IMR-90 (cell line): ENCODE measurements around the gene NME2. TPM values are rescaled to one million over a fixed set of nuclear protein-coding genes. Genes with fewer than 3 reads are reported as not detected.
"Not testable (repeated sequence)": the region's sequence is repeated elsewhere in the genome, so short reads cannot be mapped to it uniquely, and the experiment has no call there.

ENCODE experiments used
- ATAC-seq: fragments of 200-7000 bp; cut with Tn5 transposase; 2 replicates; pipeline ENCODE4 v1.9.1; 2020; ENCODE audit warnings: low read depth, mild to moderate bottlenecking, moderate library complexity
- BruUV-seq: library from RNA; stranded (reverse); fragments of 400-500 nt; replicated peaks from 2 replicates; lab custom pipeline; 2021; lab: Mats Ljungman, UMichigan
- CTCF ChIA-PET: fragments of 300-600 bp; formaldehyde crosslinking; extraction: SDS; loops from one replicate; lab custom pipeline; 2021; ENCODE audit warnings: antibody characterized with exemption; lab: Yijun Ruan, JAX
- POLR2A ChIA-PET: fragments of 300-600 bp; sonication (Branson Sonifier 250); formaldehyde crosslinking; loops from one replicate; lab custom pipeline; 2022; ENCODE audit warnings: antibody characterized with exemption; ENCODE audit not compliant: unreplicated experiment; lab: Charles Lee
- DNase-seq: peaks from one replicate; pipeline ENCODE4 v3.0.0; 2013
- H2AFZ ChIP-seq: replicated peaks from 2 replicates; pipeline ENCODE3; 2013; ENCODE audit warnings: low read length, mild to moderate bottlenecking; ENCODE audit not compliant: poor library complexity
- H2AK5ac ChIP-seq: 2 replicates; pipeline ENCODE4 v1.6.1; 2013; ENCODE audit warnings: low read depth, low read length, inconsistent platforms
- H2AK9ac ChIP-seq: replicated peaks from 2 replicates; pipeline ENCODE3; 2013; ENCODE audit warnings: mild to moderate bottlenecking, low read depth, low read length, moderate library complexity; ENCODE audit not compliant: poor library complexity
- H2BK120ac ChIP-seq: 2 replicates; pipeline ENCODE4 v1.6.1; 2013; ENCODE audit warnings: low read depth, low read length, inconsistent platforms
- H2BK15ac ChIP-seq: 3 replicates; pipeline ENCODE4 v1.6.1; 2013; ENCODE audit warnings: low read depth, low read length, inconsistent platforms
- H2BK20ac ChIP-seq: 2 replicates; pipeline ENCODE4 v1.6.1; 2013; ENCODE audit warnings: low read depth, mild to moderate bottlenecking, inconsistent platforms, low read length, moderate library complexity
- H2BK5ac ChIP-seq: 2 replicates; pipeline ENCODE4 v1.6.1; 2013; ENCODE audit warnings: mild to moderate bottlenecking, low read depth, low read length, inconsistent platforms; ENCODE audit not compliant: poor library complexity, severe bottlenecking
- H3K14ac ChIP-seq: replicated peaks from 2 replicates; pipeline ENCODE4 v1.6.1; 2013; ENCODE audit warnings: low read depth, low read length, inconsistent platforms
- H3K18ac ChIP-seq: 2 replicates; pipeline ENCODE4 v1.6.1; 2013; ENCODE audit warnings: low read depth, low read length, control low read depth
- H3K23ac ChIP-seq: 2 replicates; pipeline ENCODE4 v1.6.1; 2013; ENCODE audit warnings: low read depth, low read length, inconsistent platforms
- H3K27ac ChIP-seq: 2 replicates; pipeline ENCODE4 v1.5.1; 2013; ENCODE audit warnings: mild to moderate bottlenecking, control low read depth, low read length; ENCODE audit not compliant: insufficient read depth
- H3K27me3 ChIP-seq: 2 replicates; pipeline ENCODE4 v1.6.1; 2013; ENCODE audit warnings: low read length; ENCODE audit not compliant: control insufficient read depth, insufficient read depth
- H3K36me3 ChIP-seq: 2 replicates; pipeline ENCODE4 v1.6.1; 2013; ENCODE audit warnings: low read length, mixed read lengths; ENCODE audit not compliant: control insufficient read depth, insufficient read depth
- H3K4ac ChIP-seq: 2 replicates; pipeline ENCODE4 v1.6.1; 2013; ENCODE audit warnings: low read depth, low read length, inconsistent platforms
- H3K4me1 ChIP-seq: 2 replicates; pipeline ENCODE4 v1.6.1; 2013; ENCODE audit warnings: low read length, mixed read lengths; ENCODE audit not compliant: control insufficient read depth, insufficient read depth
- H3K4me2 ChIP-seq: 2 replicates; pipeline ENCODE4 v1.6.1; 2013; ENCODE audit warnings: low read depth, mild to moderate bottlenecking, control low read depth, low read length, moderate library complexity
- H3K4me3 ChIP-seq: 2 replicates; pipeline ENCODE4 v1.5.1; 2013; ENCODE audit warnings: low read depth, mild to moderate bottlenecking, control low read depth, low read length, moderate library complexity; ENCODE audit not compliant: insufficient read depth
- H3K56ac ChIP-seq: 2 replicates; pipeline ENCODE4 v1.6.1; 2013; ENCODE audit warnings: low read length, inconsistent platforms; ENCODE audit not compliant: insufficient read depth; ENCODE audit errors: extremely low read depth
- H3K79me1 ChIP-seq, 2 experiments: 2 replicates each; pipeline ENCODE4 v1.6.1; 2013; ENCODE audit warnings: low read length in 2 of 2, inconsistent platforms in 1 of 2, low read depth in 1 of 2
- H3K9ac ChIP-seq: 2 replicates; pipeline ENCODE4 v1.6.1; 2013; ENCODE audit warnings: low read depth, low read length, control low read depth
- H3K9me1 ChIP-seq: 2 replicates; pipeline ENCODE4 v1.6.1; 2013; ENCODE audit warnings: low read length, inconsistent platforms; ENCODE audit not compliant: insufficient read depth
- H3K9me3 ChIP-seq: 2 replicates; pipeline ENCODE4 v1.6.1; 2013; ENCODE audit warnings: low read length; ENCODE audit not compliant: control insufficient read depth, insufficient read depth
- H4K20me1 ChIP-seq: 2 replicates; pipeline ENCODE4 v1.6.1; 2013; ENCODE audit warnings: low read length, inconsistent platforms; ENCODE audit not compliant: insufficient read depth
- H4K5ac ChIP-seq: 2 replicates; pipeline ENCODE4 v1.6.1; 2013; ENCODE audit warnings: mild to moderate bottlenecking, low read depth, low read length, control low read depth
- H4K8ac ChIP-seq, 2 experiments: 2 replicates each; pipeline ENCODE4 v1.6.1; 2013; ENCODE audit warnings: low read depth in 2 of 2, low read length in 2 of 2, control low read depth in 1 of 2, inconsistent platforms in 1 of 2
- H4K91ac ChIP-seq: 2 replicates; pipeline ENCODE4 v1.6.1; 2013; ENCODE audit warnings: low read depth, low read length, inconsistent platforms; ENCODE audit not compliant: insufficient read depth
- BHLHE40 ChIP-seq: fragments of 150-350 bp; IDR thresholded peaks from 2 replicates; pipeline ENCODE4 v1.6.1; 2016; ENCODE audit warnings: mild to moderate bottlenecking, low read depth, low read length
- CHD1 ChIP-seq: IDR thresholded peaks from 2 replicates; pipeline ENCODE4 v1.6.1; 2012; ENCODE audit warnings: low read depth, low read length, improper control_type of control experiment
- MAZ ChIP-seq: IDR thresholded peaks from 2 replicates; pipeline ENCODE4 v1.6.1; 2012; ENCODE audit warnings: low read depth, mild to moderate bottlenecking, low read length, improper control_type of control experiment, moderate library complexity, borderline replicate concordance
- RFX5 ChIP-seq: IDR thresholded peaks from 2 replicates; pipeline ENCODE4 v1.8.0; 2012; ENCODE audit warnings: low read depth, mild to moderate bottlenecking, low read length, moderate library complexity
- WGBS, 2 experiments: methylation state at CpG; one replicate each; pipeline versions ENCODE4 v1.1.5 to v1.1.7; 2013; ENCODE audit warnings: missing lambda C conversion rate in 2 of 2; ENCODE audit not compliant: insufficient read length in 1 of 2; ENCODE audit errors: extremely low coverage in 2 of 2; 5-methylcytosine and 5-hydroxymethylcytosine counted together
- dilution Hi-C: fragments of 300-500 bp; cut with HindIII; formaldehyde crosslinking; loops from one replicate; pipeline ENCODE4 v1.14.3; 2018; ENCODE audit warnings: low sequenced_read_pairs; ENCODE audit not compliant: unreplicated experiment
- in situ Hi-C: fragments of 300-500 bp; cut with MboI; formaldehyde crosslinking; loops from 3 replicates; pipeline ENCODE4 v1.14.3; 2019; ENCODE audit warnings: low sequenced_read_pairs, inconsistent platforms, mixed read lengths
- intact Hi-C: fragments of 100-400 bp; cut with micrococcal nuclease; formaldehyde crosslinking; loops from 2 replicates; pipeline ENCODE4 v1.10.0; 2022
- polyA plus RNA-seq, 3 experiments: library from polyadenylated mRNA; depleted of rRNA; stranded (reverse); fragments of >200 nt; gene quantifications; 2 replicates each; pipeline ENCODE4 v1.2.3, GENCODE V29; 2012; ENCODE audit warnings: low replicate concordance in 1 of 3
- total RNA-seq: library from RNA; depleted of rRNA; stranded (reverse); fragments of >200 nt; gene quantifications from 2 replicates; pipeline ENCODE4 v1.2.3, GENCODE V29; 2012

The NME2 gene
- total and polyA plus RNA-seq, 2 of the 4 experiments (the other 2 are of a cell fraction): 824 to 912 TPM

DNA sequence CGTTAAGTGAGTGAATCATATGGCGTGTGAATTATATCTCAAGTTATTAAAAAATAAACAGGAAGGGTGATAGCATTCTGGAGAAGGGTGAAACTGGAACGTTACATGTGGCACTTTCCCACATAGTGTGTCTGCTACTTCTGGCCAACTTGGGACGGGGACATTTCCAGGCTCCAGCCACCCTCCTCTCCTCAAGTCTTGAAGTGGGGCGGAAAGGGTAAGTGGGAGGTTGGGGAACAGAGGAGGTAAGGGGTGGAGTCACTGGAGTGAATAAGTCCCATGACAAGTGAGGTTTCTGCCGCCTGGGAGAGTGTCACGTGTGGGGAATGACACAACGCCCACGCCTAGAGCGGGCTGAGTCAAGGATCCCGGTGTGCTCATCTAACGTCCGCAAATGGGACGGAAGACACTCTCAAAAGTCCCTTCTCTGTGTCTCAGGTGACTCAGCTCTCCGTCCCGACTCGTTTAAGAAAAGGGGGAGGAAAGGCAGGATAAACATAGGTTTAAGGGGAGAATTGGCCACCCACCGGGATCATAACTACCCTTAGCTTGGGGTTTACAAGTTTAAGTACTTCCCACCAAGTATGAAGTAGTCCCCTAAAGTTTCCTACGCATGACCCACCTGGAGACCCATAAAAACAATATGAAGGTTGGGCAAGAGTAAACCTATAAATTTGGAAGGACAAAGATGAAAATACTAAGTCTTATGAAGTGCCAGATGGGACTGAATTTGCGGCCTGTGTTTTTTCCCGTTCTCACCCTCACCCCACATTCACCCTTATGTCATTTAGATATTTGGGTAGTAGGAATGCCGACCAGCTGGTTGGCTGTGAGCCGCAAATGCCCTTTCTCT lies 44.4 kb upstream of the NME2 start (continued):
- 0 out of 2 replicates have a peak, but pooled peaks have one; percentile 16 for TF ChIP-seq CHD1
- no peak for TF ChIP-seq MAZ
- peak; percentile 98 for TF ChIP-seq BHLHE40
- no peak for TF ChIP-seq RFX5

DNA sequence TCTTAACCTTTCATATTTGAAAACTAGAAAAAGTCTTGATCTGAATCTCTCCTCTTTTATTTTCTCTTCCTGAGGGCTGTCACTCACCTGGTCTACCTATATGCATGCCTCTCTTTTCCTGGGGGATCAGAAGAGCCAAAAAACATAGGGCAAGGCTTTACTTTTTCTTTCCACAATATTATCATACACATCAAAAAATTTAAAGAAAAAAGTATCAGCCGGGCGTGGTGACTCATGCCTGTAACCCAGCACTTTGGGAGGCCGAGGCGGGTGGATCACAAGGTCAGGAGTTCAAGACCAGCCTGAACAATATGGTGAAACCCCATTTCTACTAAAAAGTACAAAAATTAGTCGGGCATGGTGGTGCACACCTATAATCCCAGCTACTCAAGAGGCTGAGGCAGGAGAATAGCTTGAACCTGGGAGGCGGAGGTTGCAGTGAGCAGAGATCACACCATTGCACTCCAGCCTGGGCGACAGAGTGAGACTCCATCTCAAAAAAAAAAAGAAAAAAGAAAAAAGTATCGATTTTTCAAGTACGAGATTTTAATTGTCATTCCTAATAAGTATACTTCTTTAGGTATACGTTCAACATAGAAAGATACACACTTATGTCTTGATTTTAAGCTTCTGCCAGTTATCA lies 43.6 kb upstream of the NME2 start:
- 0 out of 3 replicates have a peak overlapping the region, but pooled peaks have one; percentile 72 for H2BK15ac ChIP-seq
- H2AK5ac ChIP-seq, H4K5ac ChIP-seq, H3K4me3 ChIP-seq, H3K4me2 ChIP-seq, H3K18ac ChIP-seq, H3K4me1 ChIP-seq, H3K27me3 ChIP-seq, H3K23ac ChIP-seq, ATAC-seq, BruUV-seq, in situ Hi-C loops, DNase-seq, H3K9ac ChIP-seq, H3K14ac ChIP-seq, H2AK9ac ChIP-seq, intact Hi-C loops, H3K36me3 ChIP-seq, POLR2A ChIA-PET, dilution Hi-C loops, H3K9me3 ChIP-seq, H3K56ac ChIP-seq, H3K27ac ChIP-seq, H4K91ac ChIP-seq: not testable (repeated sequence)
- H3K4ac ChIP-seq: peak overlapping the region; percentile 91; the same call in 1 of the 2 replicates
- peak overlapping the region; percentile 71; the same call in 1 of the 2 replicates for H2BK120ac ChIP-seq
- peaks cover 21% of the 10 kb centered on the region for H3K9me1 ChIP-seq
- H4K8ac ChIP-seq: peak overlapping the region in 1 of 2 experiments; percentile 75; a peak in 1 of 4 replicates
- peak overlapping the region; percentile 90 for H2AFZ ChIP-seq
- H4K20me1 ChIP-seq: peaks cover 28% of the 10 kb centered on the region
- peak overlapping the region; percentile 53; the same call in 1 of the 2 replicates for H2BK20ac ChIP-seq
- peak overlapping the region; percentile 85 for H2BK5ac ChIP-seq
- WGBS, 2 experiments: 83% methylated on average over 1 of the region's 10 CpGs; no CpG with 5 or more reads in 1 of the 2 experiments
- peaks cover 10 to 26% of the 10 kb centered on the region in 2 experiments; a peak in 3 of 4 replicates for H3K79me1 ChIP-seq
- CTCF ChIA-PET: interaction anchor here (0.6 to 0.7 kb wide), 2 partner anchors 65 to 100 kb away, joined by 3 to 4 read pairs; no protein-coding TSS in a partner anchor
